Common myeloid progenitor, CD34-positive (primary cell): ENCODE measurements around the gene CDH23. TPM values are rescaled to one million over a fixed set of nuclear protein-coding genes. Genes with fewer than 3 reads are reported as not detected.

Experiments used
- CTCF ChIA-PET: fragments of 350-600 bp; sonication (Branson Sonifier 250); formaldehyde crosslinking; loops from one replicate; lab custom pipeline; 2021; ENCODE audit warnings: antibody characterized with exemption; lab: Charles Lee
- POLR2A ChIA-PET: fragments of 350-600 bp; sonication (Branson Sonifier 250); formaldehyde crosslinking; loops from one replicate; lab custom pipeline; 2021; ENCODE audit warnings: antibody characterized with exemption; lab: Charles Lee
- DNase-seq, 3 donors: peaks; one replicate each; pipeline versions ENCODE4 v3.0.0 to v3.0.0-alpha.2; 2013
- H3K27ac ChIP-seq, 2 experiments: 1 replicate in 1 of 2; 2 replicates in 1 of 2; pipeline ENCODE4 v1.7.0; 2013; ENCODE audit warnings: inconsistent platforms in 2 of 2, low read length in 2 of 2, mild to moderate bottlenecking in 2 of 2, low read depth in 1 of 2, moderate library complexity in 1 of 2; ENCODE audit not compliant: severe bottlenecking in 2 of 2, insufficient read depth in 1 of 2, poor library complexity in 1 of 2
- H3K27me3 ChIP-seq, 5 experiments: replicated peaks in 2 of 5; 1 replicate in 3 of 5; 2 replicates in 2 of 5; pipeline versions ENCODE4 v1.6.1 to v1.7.0; 2013; ENCODE audit warnings: low read length in 4 of 5, mild to moderate bottlenecking in 2 of 5, moderate library complexity in 2 of 5, inconsistent platforms in 1 of 5; ENCODE audit not compliant: insufficient read depth in 5 of 5, control insufficient read depth in 4 of 5
- H3K36me3 ChIP-seq, 4 experiments: 1 replicate in 2 of 4; 2 replicates in 2 of 4; pipeline versions ENCODE4 v1.6.1 to v1.7.0; 2013; ENCODE audit warnings: low read length in 3 of 4, control low read depth in 1 of 4, mild to moderate bottlenecking in 1 of 4; ENCODE audit not compliant: control insufficient read depth in 4 of 4, insufficient read depth in 4 of 4
- H3K4me1 ChIP-seq, 4 experiments: 1 replicate in 3 of 4; 2 replicates in 1 of 4; pipeline versions ENCODE4 v1.6.1 to v1.7.1; 2013; ENCODE audit warnings: low read length in 3 of 4, mild to moderate bottlenecking in 3 of 4, control low read depth in 1 of 4, inconsistent platforms in 1 of 4, moderate library complexity in 1 of 4; ENCODE audit not compliant: control insufficient read depth in 4 of 4, insufficient read depth in 4 of 4; ENCODE audit errors: control extremely low read depth in 1 of 4
- H3K4me3 ChIP-seq, 7 experiments: 1 replicate in 4 of 7; 2 replicates in 3 of 7; pipeline versions ENCODE4 v1.5.1 to v1.7.0; 2013; ENCODE audit warnings: mild to moderate bottlenecking in 7 of 7, low read length in 6 of 7, moderate library complexity in 6 of 7, inconsistent platforms in 2 of 7, low read depth in 2 of 7, control low read depth in 1 of 7; ENCODE audit not compliant: insufficient read depth in 4 of 7, control insufficient read depth in 1 of 7; ENCODE audit errors: extremely low read depth in 1 of 7
- H3K9me3 ChIP-seq, 5 experiments: 1 replicate in 4 of 5; 2 replicates in 1 of 5; pipeline versions ENCODE4 v1.6.1 to v1.7.1; 2013; ENCODE audit warnings: low read length in 4 of 5, mild to moderate bottlenecking in 2 of 5, inconsistent platforms in 1 of 5, low read depth in 1 of 5, moderate library complexity in 1 of 5; ENCODE audit not compliant: control insufficient read depth in 4 of 5, insufficient read depth in 2 of 5; ENCODE audit errors: control extremely low read depth in 1 of 5
- WGBS: methylation state at CpG from one replicate; pipeline ENCODE4 v1.1.5; 2013; ENCODE audit not compliant: insufficient coverage; 5-methylcytosine and 5-hydroxymethylcytosine counted together
- polyA plus RNA-seq: library from polyadenylated mRNA; unstranded; fragments of 120-200 nt; gene quantifications from one replicate; pipeline ENCODE4 v1.2.1, GENCODE V29; 2013

Gene CDH23
- polyA plus RNA-seq: 0.53 TPM

DNA sequence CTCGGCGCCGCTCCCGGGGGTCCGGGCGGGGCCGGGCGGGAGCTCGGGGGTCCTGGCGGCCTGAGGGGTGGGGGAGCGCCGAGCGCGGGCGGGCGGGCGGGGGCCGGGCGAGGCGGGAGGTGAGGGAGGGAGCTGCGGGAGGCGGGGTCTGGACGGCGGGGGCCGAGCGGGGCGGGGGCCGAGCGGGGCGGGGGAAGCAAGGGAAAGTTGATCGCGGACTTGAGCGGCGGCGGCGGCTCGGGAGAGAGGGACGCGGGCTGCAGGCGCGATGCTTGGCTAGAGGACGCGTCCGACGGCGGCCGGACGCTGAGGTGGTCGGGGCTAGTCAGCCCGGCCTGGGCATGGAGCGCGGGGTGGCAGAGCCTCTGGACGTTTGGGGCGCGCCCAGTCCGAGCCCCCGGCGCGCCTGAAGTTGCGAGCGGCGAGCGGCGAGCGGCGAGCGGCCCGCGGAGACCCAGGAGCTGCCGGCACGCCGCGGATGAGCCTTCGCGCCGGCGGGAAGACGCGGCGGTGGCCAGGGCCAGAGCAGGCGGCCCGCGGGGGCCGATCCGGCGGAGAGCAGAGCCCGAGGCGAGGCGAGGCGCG, at the start of gene CDH23:
Gene CDH23 (plus strand): TSS at position 210 of the 585 bp plus-strand sequence. CDS start 42,912 bp downstream, outside the sequence.
- POLR2A ChIA-PET: no interaction called here
- Histone ChIP-seq H3K4me1 (peaks cover 0 to 18% (median 17%) of the 10 kb centered on the region in 4 experiments), H3K27me3 (peaks cover 0 to 36% (median 33%) of the 10 kb centered on the region in 5 experiments), H3K4me3 (peak within 1 kb of the TSS; percentile 28 to 76 (median 56)), H3K9me3 (no peaks in the 10 kb centered on the region), H3K27ac (no peak within 1 kb of the TSS), H3K36me3 (no peaks in the 10 kb centered on the region)
- under 1% methylated on average over 58 of the region's 91 CpGs for WGBS
- CTCF ChIA-PET: interaction anchor here (1.5 to 8.0 kb wide), 5 partner anchors 12 to 213 kb away, joined by 3 to 42 read pairs (median 15); no protein-coding TSS in a partner anchor
- DNase-seq: peak in 1 of 3 donors; percentile 26

DNA sequence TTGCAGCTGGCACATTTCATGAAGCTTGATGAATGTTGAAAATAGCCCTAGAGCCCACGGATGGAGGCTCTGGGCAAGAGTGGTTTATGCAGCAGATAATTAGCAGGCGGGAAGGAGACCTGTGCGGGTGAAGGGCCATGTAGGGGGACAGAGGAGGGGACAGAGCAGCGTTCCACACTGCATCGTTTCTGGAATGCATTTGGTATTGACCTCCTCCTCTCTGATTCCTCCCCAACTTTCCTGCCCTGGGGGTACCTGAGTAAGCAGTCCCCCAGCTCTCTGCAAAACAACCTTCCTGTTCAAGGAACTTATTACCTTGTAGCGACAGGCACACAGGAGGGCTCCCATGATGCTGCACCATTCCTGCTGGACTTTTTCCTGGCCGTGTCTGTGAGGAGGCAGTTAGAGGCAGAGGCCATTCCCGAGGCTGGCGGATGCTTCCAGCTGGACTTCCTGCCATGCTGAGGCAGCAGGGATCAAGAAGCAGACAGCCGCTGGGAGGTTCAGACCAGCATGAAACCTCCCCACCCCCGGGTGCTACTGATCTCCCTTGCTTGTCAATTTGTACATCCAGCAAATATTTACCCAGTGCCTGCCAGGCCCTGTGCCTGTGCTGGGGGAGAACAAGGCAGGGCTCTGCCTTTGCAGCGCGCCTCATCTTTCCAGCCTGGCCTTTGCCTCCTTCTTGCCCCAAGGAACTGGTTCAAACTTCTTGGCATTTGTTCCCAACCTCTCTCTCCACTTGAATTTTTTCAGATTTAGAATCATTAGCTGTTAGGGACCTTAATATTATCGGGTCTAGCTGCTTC, 48.9 kb upstream of the CDH23 start:
- Histone ChIP-seq H3K9me3 (no peaks in the 10 kb centered on the region), H3K27me3 (no peaks in the 10 kb centered on the region), H3K27ac (no peak overlapping the region), H3K4me1 (peaks cover 0 to 21% (median 1%) of the 10 kb centered on the region in 4 experiments), H3K36me3 (peaks cover 0 to 27% (median 8%) of the 10 kb centered on the region in 4 experiments), H3K4me3 (no peak overlapping the region)
- ChIA-PET CTCF (interaction anchor here (1.1 to 1.4 kb wide), 3 partner anchors 8 to 16 kb away, joined by 3 to 4 read pairs (median 3); no protein-coding TSS in a partner anchor), POLR2A (no interaction called here)
- WGBS: 96% methylated on average over 13 of the region's 14 CpGs
- no peak for DNase-seq

GRCh38 chr10:71348850-71349249, 47.9 kb upstream of the CDH23 start:
- no peaks in the 10 kb centered on the region for H3K27me3 ChIP-seq
- H3K27ac ChIP-seq: no peak overlapping the region
- DNase-seq: no peak
- 100% methylated on average over 1 of the region's 1 CpG for whole genome bisulfite sequencing
- H3K9me3 ChIP-seq: no peaks in the 10 kb centered on the region
- POLR2A ChIA-PET: no interaction called here
- CTCF ChIA-PET: interaction anchor here (1.2 to 1.4 kb wide), 2 partner anchors 9 to 14 kb away, joined by 3 to 4 read pairs; no protein-coding TSS in a partner anchor
- H3K4me1 ChIP-seq: peaks cover 0 to 10% (median 0%) of the 10 kb centered on the region in 4 experiments
- H3K36me3 ChIP-seq: peaks cover 0 to 35% (median 13%) of the 10 kb centered on the region in 4 experiments
- H3K4me3 ChIP-seq: no peak overlapping the region

GRCh38 chr10:71349406-71349805, 47.3 kb upstream of the CDH23 start:
- WGBS: 97% methylated on average over 6 of the region's 7 CpGs
- Histone ChIP-seq H3K4me1 (peaks cover 0 to 5% (median 0%) of the 10 kb centered on the region in 4 experiments), H3K27ac (no peak overlapping the region), H3K9me3 (no peaks in the 10 kb centered on the region), H3K4me3 (no peak overlapping the region), H3K27me3 (no peaks in the 10 kb centered on the region), H3K36me3 (peaks cover under 1 to 38% (median 13%) of the 10 kb centered on the region in 4 experiments)
- CTCF ChIA-PET: no interaction called here
- POLR2A ChIA-PET: no interaction called here
- no peak for DNase-seq

DNA sequence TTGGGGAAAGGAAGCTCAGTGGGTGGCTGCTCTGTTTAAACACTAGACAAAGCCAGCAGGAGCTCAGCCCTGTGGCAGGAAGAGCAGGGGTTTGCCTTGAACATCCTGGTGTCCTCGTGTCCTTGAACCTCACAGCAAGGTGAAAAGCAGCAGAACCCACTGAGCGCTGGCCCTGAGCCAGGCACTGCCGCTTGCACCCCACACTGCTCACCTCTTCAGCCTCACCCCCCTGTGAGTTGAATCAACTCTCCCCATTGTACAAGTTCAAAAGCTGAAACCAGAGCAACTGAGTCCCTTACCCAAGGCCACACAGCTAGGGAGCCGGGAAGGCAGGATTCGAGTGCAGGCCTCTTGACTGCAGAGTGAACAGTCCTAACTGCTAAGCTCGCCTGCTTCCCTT, 45.6 kb upstream of the CDH23 start:
- WGBS: 100% methylated on average over 6 of the region's 6 CpGs
- Histone ChIP-seq H3K27ac (no peak overlapping the region), H3K9me3 (no peaks in the 10 kb centered on the region), H3K27me3 (no peaks in the 10 kb centered on the region), H3K36me3 (peaks cover 5 to 44% (median 13%) of the 10 kb centered on the region in 4 experiments), H3K4me1 (no peaks in the 10 kb centered on the region), H3K4me3 (no peak overlapping the region)
- ChIA-PET POLR2A (no interaction called here), CTCF (interaction anchor here (0.7 kb wide), 1 partner anchor 219 kb away, joined by 3 read pairs; no protein-coding TSS in a partner anchor)
- DNase-seq: no peak

DNA sequence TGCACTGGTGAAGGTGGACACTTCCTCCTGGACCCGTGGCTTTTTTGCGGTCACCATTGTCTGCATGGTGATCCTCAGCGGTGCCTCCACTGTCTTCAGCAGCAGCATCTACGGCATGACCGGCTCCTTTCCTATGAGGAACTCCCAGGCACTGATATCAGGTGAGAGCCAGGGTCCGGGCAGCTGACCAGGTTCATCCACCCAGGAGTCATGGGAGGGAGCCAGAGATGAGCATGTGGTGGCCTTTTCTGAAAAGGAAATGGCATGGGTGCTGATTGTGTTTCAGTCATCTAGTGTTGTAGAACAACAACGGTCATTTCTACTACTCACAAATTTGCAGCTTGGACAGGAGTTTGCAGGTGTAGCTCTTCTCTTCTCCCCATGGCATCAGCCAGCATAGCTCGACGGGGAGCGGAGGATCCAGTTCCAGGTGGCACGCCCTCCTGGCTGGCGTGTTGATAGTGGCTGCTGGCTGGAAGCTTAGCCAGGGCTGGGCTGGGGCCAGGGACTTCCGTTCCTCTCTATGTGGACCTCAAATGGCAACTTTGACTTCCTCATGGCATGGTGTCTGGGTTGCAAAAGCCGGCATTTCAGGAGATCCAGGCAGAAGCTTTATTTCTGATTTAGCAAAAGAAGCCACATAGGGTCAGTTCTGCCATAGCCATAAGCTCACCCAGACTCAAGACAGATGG, 44.9 kb upstream of the CDH23 start:
- Histone ChIP-seq H3K4me3 (no peak overlapping the region), H3K4me1 (no peaks in the 10 kb centered on the region), H3K27ac (no peak overlapping the region), H3K9me3 (no peaks in the 10 kb centered on the region), H3K27me3 (no peaks in the 10 kb centered on the region), H3K36me3 (peaks cover 5 to 51% (median 16%) of the 10 kb centered on the region in 4 experiments)
- POLR2A ChIA-PET: no interaction called here
- CTCF ChIA-PET: interaction anchor here (0.9 to 1.1 kb wide), 3 partner anchors 15 to 34 kb away, joined by 3 to 5 read pairs (median 4); no protein-coding TSS in a partner anchor
- WGBS: 96% methylated on average over 9 of the region's 14 CpGs
- no peak for DNase-seq
